Measurements from ENCODE around the gene MAGI2. TPM values are rescaled to one million over a fixed set of nuclear protein-coding genes. Genes with fewer than 3 reads are reported as not detected.

The MAGI2 gene
- total RNA-seq, 1 donor from 2014 or later: 11.4 TPM

- no peaks in the 10 kb centered on the region for H3K9me3 Mint-ChIP-seq (ENCODE audit: low read depth)
- no peaks in the 10 kb centered on the region for H3K27me3 Mint-ChIP-seq
These were observed 1055.4 kb downstream of the MAGI2 start for GRCh38 chr7:78398081-78398480.

GRCh38 chr7:78396210-78396609 lies 1057.3 kb downstream of the MAGI2 start:
- TF ChIP-seq CTCF (IDR thresholded peaks at IDR 0.05; ENCODE audit: unreplicated experiment): no peak
- no peaks in the 10 kb centered on the region for H3K36me3 Mint-ChIP-seq (ENCODE audit: insufficient read depth)
- no peak for DNase-seq (ENCODE audit: low spot score, unreplicated experiment)
- H3K4me3 Mint-ChIP-seq (ENCODE audit: low read depth): no peak overlapping the region
- no peak overlapping the region for H3K27ac Mint-ChIP-seq
- no peaks in the 10 kb centered on the region for H3K4me1 Mint-ChIP-seq (ENCODE audit: low read depth)
- no peaks in the 10 kb centered on the region for H3K27me3 Mint-ChIP-seq
- no peaks in the 10 kb centered on the region for H3K9me3 Mint-ChIP-seq (ENCODE audit: low read depth)

More at GRCh38 chr7:78398081-78398480, 1055.4 kb downstream of the MAGI2 start:
- Mint-ChIP-seq H3K4me3 (ENCODE audit: low read depth) (no peak overlapping the region), H3K36me3 (ENCODE audit: insufficient read depth) (no peaks in the 10 kb centered on the region), H3K4me1 (ENCODE audit: low read depth) (peaks cover 1% of the 10 kb centered on the region), H3K27ac (no peak overlapping the region)
- DNase-seq (ENCODE audit: low spot score, unreplicated experiment): no peak
- TF ChIP-seq CTCF (IDR thresholded peaks at IDR 0.05; ENCODE audit: unreplicated experiment): no peak

GRCh38 chr7:78395298-78396036 lies 1058.0 kb downstream of the MAGI2 start:
- no peaks in the 10 kb centered on the region for H3K4me1 Mint-ChIP-seq (ENCODE audit: low read depth)

GRCh38 chr7:78389022-78389421 lies 1064.4 kb downstream of the MAGI2 start:
- H3K4me3 Mint-ChIP-seq (ENCODE audit: low read depth): no peak overlapping the region
- TF ChIP-seq CTCF (IDR thresholded peaks at IDR 0.05; ENCODE audit: unreplicated experiment): no peak
- no peaks in the 10 kb centered on the region for H3K4me1 Mint-ChIP-seq (ENCODE audit: low read depth)
- no peaks in the 10 kb centered on the region for H3K27me3 Mint-ChIP-seq
- no peak overlapping the region for H3K27ac Mint-ChIP-seq
- no peaks in the 10 kb centered on the region for H3K36me3 Mint-ChIP-seq (ENCODE audit: insufficient read depth)
- H3K9me3 Mint-ChIP-seq (ENCODE audit: low read depth): no peaks in the 10 kb centered on the region
- no peak for DNase-seq (ENCODE audit: low spot score, unreplicated experiment)

More at GRCh38 chr7:78395298-78396036, 1058.0 kb downstream of the MAGI2 start:
- Mint-ChIP-seq H3K36me3 (ENCODE audit: insufficient read depth) (no peaks in the 10 kb centered on the region), H3K27me3 (no peaks in the 10 kb centered on the region), H3K4me3 (ENCODE audit: low read depth) (no peak overlapping the region), H3K27ac (no peak overlapping the region), H3K9me3 (ENCODE audit: low read depth) (no peaks in the 10 kb centered on the region)
- no peak for TF ChIP-seq CTCF (IDR thresholded peaks at IDR 0.05; ENCODE audit: unreplicated experiment)
- DNase-seq (ENCODE audit: low spot score, unreplicated experiment): no peak

- Mint-ChIP-seq H3K4me1 (ENCODE audit: low read depth) (no peaks in the 10 kb centered on the region), H3K36me3 (ENCODE audit: insufficient read depth) (no peaks in the 10 kb centered on the region), H3K9me3 (ENCODE audit: low read depth) (no peaks in the 10 kb centered on the region), H3K27me3 (no peaks in the 10 kb centered on the region), H3K27ac (no peak overlapping the region), H3K4me3 (ENCODE audit: low read depth) (no peak overlapping the region)
- no peak for DNase-seq (ENCODE audit: low spot score, unreplicated experiment)
- no peak for TF ChIP-seq CTCF (IDR thresholded peaks at IDR 0.05; ENCODE audit: unreplicated experiment)
These were observed 1066.9 kb downstream of the MAGI2 start for GRCh38 chr7:78386520-78386919.
